Tibial nerve (tissue), 3 donors: ENCODE results near the gene CABLES1.

Experiments used
- CTCF ChIP-seq, 5 experiments: fragments of 200-600 bp in 3 of 5; fragments of 450-650 bp in 2 of 5; sonication (generic) in 3 of 5; IDR thresholded peaks; one replicate each; pipeline ENCODE4 v1.5.1; 2016 to 2019; ENCODE audit warnings: antibody characterized with exemption in 5 of 5, mild to moderate bottlenecking in 3 of 5, moderate library complexity in 2 of 5
- POLR2A ChIP-seq, 2 donors: fragments of 450-650 bp; IDR thresholded peaks; one replicate each; pipeline ENCODE4 v1.6.1; 2017; ENCODE audit warnings: antibody characterized with exemption in 2 of 2, mild to moderate bottlenecking in 2 of 2, moderate library complexity in 2 of 2

GRCh38 chr18:23301972-23302371, 166.7 kb downstream of the CABLES1 start:
- no peak for TF ChIP-seq CTCF (IDR thresholded peaks at IDR 0.05)
- no peak for TF ChIP-seq POLR2A (IDR thresholded peaks at IDR 0.05)
